Measurements from ENCODE around the gene ADAM33. TPM values are rescaled to one million over a fixed set of nuclear protein-coding genes. Genes with fewer than 3 reads are reported as not detected.

ADAM33 gene
- total RNA-seq, 1 donor from 2014 or later, result not detected

DNA sequence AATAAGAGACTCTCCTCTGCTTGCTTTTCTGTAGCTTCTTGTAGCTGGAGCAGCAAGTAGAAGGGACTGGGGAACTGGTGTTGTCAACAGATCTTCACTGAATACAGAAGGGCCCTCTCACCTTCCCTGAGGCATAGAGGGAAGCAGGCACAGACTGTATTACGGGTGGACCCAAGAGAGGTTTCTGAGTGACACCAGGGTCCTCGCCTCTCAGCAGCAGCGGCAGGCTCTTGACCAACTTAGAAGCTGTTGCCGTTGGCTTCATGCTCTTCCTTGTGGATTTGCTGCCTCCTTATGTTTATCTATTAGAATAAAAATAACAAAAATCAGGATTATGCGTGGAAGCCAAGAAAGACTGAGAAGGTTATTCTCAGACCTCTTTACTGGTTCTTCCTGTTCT is 50.3 kb downstream of the ADAM33 start:
- DNase-seq (ENCODE audit: low read depth), result no peak
- H3K4me3 ChIP-seq (ENCODE audit: low read depth, low read length), result no peak overlapping the region
- TF ChIP-seq, protein P1, sequence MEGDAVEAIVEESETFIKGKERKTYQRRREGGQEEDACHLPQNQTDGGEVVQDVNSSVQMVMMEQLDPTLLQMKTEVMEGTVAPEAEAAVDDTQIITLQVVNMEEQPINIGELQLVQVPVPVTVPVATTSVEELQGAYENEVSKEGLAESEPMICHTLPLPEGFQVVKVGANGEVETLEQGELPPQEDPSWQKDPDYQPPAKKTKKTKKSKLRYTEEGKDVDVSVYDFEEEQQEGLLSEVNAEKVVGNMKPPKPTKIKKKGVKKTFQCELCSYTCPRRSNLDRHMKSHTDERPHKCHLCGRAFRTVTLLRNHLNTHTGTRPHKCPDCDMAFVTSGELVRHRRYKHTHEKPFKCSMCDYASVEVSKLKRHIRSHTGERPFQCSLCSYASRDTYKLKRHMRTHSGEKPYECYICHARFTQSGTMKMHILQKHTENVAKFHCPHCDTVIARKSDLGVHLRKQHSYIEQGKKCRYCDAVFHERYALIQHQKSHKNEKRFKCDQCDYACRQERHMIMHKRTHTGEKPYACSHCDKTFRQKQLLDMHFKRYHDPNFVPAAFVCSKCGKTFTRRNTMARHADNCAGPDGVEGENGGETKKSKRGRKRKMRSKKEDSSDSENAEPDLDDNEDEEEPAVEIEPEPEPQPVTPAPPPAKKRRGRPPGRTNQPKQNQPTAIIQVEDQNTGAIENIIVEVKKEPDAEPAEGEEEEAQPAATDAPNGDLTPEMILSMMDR (conservative IDR thresholded peaks at IDR 0.05; ENCODE audit: low read depth, low read length), result no peak

DNA sequence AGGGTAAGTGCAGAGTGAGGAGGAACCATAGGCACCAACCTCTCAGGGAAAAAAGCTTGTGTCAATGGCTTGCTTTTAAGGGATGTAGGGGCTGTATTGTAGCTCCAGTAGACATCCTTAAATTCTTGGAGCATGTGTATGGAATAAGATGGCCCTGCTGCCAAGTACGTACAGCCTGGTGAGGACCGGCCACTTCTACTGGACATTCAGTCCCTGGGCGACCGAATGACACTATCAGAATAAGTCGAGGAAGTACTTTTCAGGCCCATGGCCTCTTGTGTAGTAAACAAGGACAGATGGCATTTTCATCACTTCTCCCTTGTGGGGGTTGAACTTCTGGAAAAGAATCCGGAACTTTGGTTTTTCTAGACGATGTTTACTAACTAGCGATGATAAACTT is 51.4 kb downstream of the ADAM33 start:
- no peak overlapping the region for H3K4me3 ChIP-seq (ENCODE audit: low read depth, low read length)
- TF ChIP-seq, protein P1 (conservative IDR thresholded peaks at IDR 0.05; ENCODE audit: low read depth, low read length), result no peak
- DNase-seq (ENCODE audit: low read depth), result no peak

DNA sequence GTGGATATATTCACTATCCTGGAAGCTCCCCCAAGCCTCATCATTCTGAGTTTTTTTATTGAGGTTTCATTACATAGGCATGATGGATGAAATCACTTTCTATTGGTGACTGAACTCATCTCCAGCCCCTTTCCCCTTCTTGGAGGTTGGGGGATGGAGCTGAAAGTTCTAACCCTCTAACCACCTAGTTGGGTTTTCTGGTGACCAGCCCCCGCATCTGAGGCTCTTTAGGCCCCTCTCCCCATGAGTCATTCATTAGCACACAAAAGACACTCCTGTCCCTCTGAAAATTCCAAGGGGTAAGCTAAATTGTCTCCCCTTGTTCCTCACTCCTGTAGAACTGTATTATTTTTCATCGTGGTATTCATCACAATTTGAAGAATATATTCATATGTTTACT is 51.9 kb downstream of the ADAM33 start:
- TF ChIP-seq, protein P1 (conservative IDR thresholded peaks at IDR 0.05; ENCODE audit: low read depth, low read length), result no peak
- DNase-seq (ENCODE audit: low read depth), result no peak
- H3K4me3 ChIP-seq (ENCODE audit: low read depth, low read length), result no peak overlapping the region

DNA sequence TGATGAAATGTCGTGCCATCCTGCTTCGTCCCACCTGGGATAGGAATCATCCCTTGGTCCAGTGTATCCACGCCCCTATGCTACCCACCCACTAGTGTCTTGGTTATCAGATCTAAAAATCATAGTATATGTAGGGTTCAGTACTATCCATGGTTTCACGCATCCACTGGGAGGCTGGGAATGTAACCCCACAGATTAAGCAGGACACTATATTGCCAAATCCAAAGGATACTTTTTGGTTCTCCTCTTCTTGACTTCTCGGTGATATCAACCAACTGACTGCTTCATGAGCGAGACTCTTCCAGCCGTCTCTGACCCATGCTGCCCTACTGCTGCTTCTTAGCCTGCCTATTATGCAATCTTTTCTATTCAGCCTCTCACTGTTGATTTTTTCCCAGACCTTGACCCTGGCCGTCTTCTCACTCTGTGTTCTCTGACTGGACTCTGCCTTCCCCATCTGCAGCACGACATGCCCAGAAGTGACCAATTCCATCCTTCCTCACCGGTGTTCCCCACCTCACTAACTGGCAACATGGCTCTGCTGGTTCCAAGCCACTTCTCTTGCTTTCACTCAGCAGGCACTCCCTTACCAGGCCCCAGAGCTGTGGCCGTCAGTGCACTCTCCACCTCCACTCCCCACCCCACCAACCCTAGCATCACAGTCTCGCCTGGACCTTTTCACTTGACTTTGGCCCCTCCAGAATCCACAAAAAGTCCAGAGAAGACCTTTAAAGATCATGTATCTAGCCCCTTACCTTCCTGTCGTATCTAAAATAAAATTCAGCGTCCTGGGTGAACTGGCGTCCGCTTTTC is 53.1 kb downstream of the ADAM33 start:
- TF ChIP-seq, protein P1 (conservative IDR thresholded peaks at IDR 0.05; ENCODE audit: low read depth, low read length), result no peak
- DNase-seq (ENCODE audit: low read depth), result no peak
- H3K4me3 ChIP-seq (ENCODE audit: low read depth, low read length), result no peak overlapping the region

DNA sequence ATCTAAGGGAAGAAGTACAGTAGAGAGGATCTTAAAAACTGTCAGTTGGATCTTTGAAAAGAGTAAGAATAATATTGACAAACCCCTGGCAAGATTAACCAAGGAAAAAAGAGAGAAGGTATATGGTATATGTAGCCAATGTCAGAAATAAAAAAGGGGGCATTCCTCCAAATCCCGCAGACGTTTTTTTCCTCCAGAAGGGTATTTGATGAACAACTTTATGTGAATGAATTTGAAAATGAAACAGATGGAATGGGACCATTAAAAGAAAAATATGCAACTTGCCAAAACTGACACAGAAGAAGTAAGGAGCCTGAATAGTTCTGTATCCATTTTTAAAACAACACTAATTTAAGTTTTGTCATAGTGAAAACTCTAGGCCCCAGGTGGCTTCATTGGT is 54.3 kb downstream of the ADAM33 start:
- TF ChIP-seq, protein P1 (conservative IDR thresholded peaks at IDR 0.05; ENCODE audit: low read depth, low read length), result no peak
- no peak overlapping the region for H3K4me3 ChIP-seq (ENCODE audit: low read depth, low read length)
- no peak for DNase-seq (ENCODE audit: low read depth)

DNA sequence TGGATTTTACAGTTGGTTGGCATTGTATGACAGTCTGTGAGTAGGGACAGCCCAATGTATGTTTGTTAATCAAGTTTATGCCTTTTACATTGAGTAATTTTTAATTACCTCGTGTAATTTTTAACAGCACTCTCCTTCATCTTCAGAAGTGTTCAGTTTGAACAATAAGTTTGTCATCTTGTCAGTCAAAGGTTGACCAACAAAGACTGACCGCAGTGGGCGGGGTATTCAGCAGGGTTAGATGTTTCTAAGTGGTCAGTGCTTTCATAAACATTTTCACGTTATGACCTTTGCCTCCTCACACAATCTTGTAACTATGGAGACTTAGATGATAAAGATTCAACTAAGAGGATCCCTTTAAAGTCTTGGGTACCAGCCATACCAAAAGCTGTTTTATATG is 59.4 kb downstream of the ADAM33 start:
- TF ChIP-seq, protein P1 (conservative IDR thresholded peaks at IDR 0.05; ENCODE audit: low read depth, low read length), result no peak
- no peak for DNase-seq (ENCODE audit: low read depth)
- no peak overlapping the region for H3K4me3 ChIP-seq (ENCODE audit: low read depth, low read length)

DNA sequence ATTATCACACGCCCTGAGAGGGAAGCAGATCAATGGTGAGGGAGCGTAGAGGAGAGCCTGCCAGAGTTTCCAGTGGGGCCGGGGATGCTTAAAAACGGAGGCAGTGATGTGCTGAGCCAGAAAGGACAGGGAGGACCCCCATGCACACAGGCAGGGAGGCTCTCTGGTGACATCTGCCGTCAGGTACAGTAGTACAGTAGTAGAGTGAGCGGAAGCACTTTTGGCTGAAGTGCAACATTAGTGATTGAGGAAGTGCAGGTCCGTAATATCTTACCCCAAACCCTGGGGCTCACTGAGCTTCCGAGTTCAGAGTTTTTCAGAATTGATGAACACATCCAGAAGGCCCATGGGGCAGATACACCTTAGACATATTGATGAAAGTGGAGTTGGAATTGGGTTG is 60.7 kb downstream of the ADAM33 start:
- TF ChIP-seq, protein P1 (conservative IDR thresholded peaks at IDR 0.05; ENCODE audit: low read depth, low read length), result no peak
- H3K4me3 ChIP-seq (ENCODE audit: low read depth, low read length), result no peak overlapping the region
- DNase-seq (ENCODE audit: low read depth), result no peak

All from epithelial cell of proximal tubule (primary cell).